D721Med (cell line): ENCODE data around the gene KRTDAP.
"Not testable (repeated sequence)": the region's sequence is repeated elsewhere in the genome, so short reads cannot be mapped to it uniquely, and the experiment has no call there.

Source experiments
- DNase-seq: peaks from one replicate; pipeline ENCODE4 v3.0.0; 2011; ENCODE audit warnings: low spot score; ENCODE audit not compliant: insufficient read length
- FAIRE-seq: peaks from 2 replicates; lab custom pipeline; 2011; peaks lifted over from hg19 to GRCh38; lab: Jason Lieb, UNC
- CTCF ChIP-seq: IDR thresholded peaks from 2 replicates; pipeline ENCODE4 v1.5.1; 2012; ENCODE audit warnings: mild to moderate bottlenecking, control low read depth; ENCODE audit not compliant: insufficient read depth; ENCODE audit errors: missing control alignments

Gene KRTDAP

GRCh38 chr19:35470128-35470527, 20.1 kb downstream of the KRTDAP start:
- no peak for FAIRE-seq
- TF ChIP-seq CTCF, result no peak

GRCh38 chr19:35468637-35469036, 21.6 kb downstream of the KRTDAP start:
- no peak for FAIRE-seq
- TF ChIP-seq CTCF, result peak; percentile 47
- no peak for DNase-seq

More at GRCh38 chr19:35470128-35470527, 20.1 kb downstream of the KRTDAP start:
- no peak for DNase-seq

DNA sequence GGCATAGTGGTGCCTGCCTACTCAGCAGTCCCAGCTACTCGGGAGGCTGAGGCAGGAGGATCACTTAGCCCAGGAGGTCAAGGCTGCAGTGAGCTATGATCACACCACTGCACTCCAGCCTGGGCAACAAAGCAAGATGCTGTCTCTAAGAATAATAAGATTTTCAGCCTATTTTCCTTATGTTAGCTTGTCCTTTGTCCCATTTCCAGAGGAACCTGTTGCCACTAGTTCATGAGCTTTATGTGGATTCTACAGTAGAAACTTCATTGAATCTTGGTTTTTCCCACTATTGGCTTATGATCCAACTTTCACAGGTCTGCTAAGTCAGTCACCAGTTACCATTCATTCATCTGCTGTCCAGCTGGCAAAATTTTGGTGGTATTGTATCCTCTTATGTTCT, 24.0 kb downstream of the KRTDAP start:
- DNase-seq (no peak), FAIRE-seq (no peak)
- no peak for TF ChIP-seq CTCF

- not testable (repeated sequence) for DNase-seq, FAIRE-seq
Measured at GRCh38 chr19:35462956-35463355, 27.3 kb downstream of the KRTDAP start.

DNA sequence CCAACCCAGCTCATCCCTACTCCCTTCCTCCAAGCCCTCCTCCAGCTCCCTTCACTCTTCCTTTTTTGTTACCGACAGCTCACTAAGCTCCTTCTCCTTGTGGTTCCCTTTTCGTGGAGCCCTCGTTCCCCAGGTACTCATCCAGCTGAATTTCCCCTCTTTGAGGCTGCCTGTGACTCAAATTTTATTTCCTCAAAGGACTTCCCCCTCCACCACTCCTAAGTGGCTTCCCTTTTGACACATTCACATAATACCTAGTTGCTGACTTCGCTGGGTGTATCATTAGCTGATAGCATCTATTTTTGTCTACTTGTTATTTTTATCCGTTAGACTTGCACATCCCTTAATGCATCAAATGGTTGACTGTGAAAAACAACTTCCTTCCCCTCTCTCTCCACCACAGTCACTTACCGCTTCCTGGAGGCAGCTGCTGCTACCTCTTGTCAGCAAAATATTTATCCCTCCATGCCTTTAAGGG, 27.7 kb downstream of the KRTDAP start:
- no peak for FAIRE-seq
- DNase-seq, result no peak
- no peak for TF ChIP-seq CTCF

DNA sequence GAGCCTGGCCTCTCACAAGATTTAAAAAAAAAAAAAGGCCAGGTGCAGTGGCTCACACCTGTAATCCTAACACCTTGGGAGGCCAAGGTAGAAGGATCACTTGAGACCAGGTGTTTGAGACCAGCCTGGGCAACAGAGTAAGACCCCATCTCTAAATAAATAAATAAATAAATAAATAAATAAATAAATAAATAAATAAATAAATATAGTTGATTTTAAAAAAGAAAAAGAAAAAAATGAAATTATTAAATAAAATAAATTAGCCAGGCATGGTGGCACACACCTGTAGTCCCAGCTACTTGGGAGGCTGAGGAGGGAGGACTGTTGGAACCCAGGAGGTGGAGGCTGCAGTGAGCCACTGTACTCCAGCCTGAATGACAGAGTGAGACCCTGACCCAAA, 28.5 kb downstream of the KRTDAP start:
- not testable (repeated sequence) for FAIRE-seq, DNase-seq

- FAIRE-seq, result no peak
- no peak for TF ChIP-seq CTCF
- DNase-seq, result no peak
Measured at GRCh38 chr19:35461060-35461459, 29.2 kb downstream of the KRTDAP start.

DNA sequence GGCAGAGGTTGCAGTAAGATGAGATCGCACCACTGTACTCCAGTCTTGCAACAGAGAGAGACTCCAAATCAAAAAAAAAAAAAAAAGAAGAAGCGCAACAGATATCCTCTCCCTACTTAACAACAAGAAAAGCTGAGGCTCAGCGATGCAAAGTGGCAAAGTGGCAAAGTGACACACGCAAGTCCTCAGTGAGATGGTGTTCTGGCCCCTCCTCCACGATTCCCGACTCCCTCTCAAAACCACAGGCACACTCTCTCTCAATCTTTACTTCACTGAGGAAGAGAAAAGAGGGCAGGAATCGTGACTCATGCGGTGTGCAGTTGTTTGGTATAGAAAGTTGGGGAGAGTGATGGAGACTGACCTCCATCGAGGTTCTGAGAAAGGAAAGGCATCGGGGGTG, 29.7 kb downstream of the KRTDAP start:
- no peak for DNase-seq
- FAIRE-seq, result no peak
- TF ChIP-seq CTCF, result no peak
